EH (cell line): ENCODE results near the gene APOBR.
"Not testable (repeated sequence)": the region's sequence is repeated elsewhere in the genome, so short reads cannot be mapped to it uniquely, and the experiment has no call there.

Source experiments
- DNase-seq: peaks from one replicate; pipeline ENCODE4 v3.0.0-alpha.2; 2015; ENCODE audit warnings: low read depth

The APOBR gene

GRCh38 chr16:28497861-28498599 lies 3.6 kb downstream of the APOBR start:
- DNase-seq = no peak

- DNase-seq = no peak
These were observed 4.4 kb downstream of the APOBR start for GRCh38 chr16:28498666-28499381.

GRCh38 chr16:28499854-28500253 lies 5.4 kb downstream of the APOBR start:
- DNase-seq = no peak

- not testable (repeated sequence) for DNase-seq
These were observed 6.2 kb downstream of the APOBR start for GRCh38 chr16:28500476-28501180.

GRCh38 chr16:28501258-28502232 lies 7.1 kb downstream of the APOBR start:
- no peak for DNase-seq

GRCh38 chr16:28502290-28502689 lies 7.8 kb downstream of the APOBR start:
- DNase-seq = no peak

GRCh38 chr16:28503470-28504259 lies 9.2 kb downstream of the APOBR start:
- no peak for DNase-seq

GRCh38 chr16:28504707-28505404 lies 10.4 kb downstream of the APOBR start:
- DNase-seq = no peak

GRCh38 chr16:28505489-28506137 lies 11.2 kb downstream of the APOBR start:
- DNase-seq = no peak

GRCh38 chr16:28511031-28511430 lies 16.6 kb downstream of the APOBR start:
- DNase-seq = no peak

- DNase-seq = no peak
These were observed 17.7 kb downstream of the APOBR start for GRCh38 chr16:28511801-28512789.

- peak; percentile 37 for DNase-seq
These were observed 19.2 kb downstream of the APOBR start for GRCh38 chr16:28513484-28514181.

- DNase-seq = no peak
These were observed 19.8 kb downstream of the APOBR start for GRCh38 chr16:28514246-28514645.

- DNase-seq = no peak
These were observed 26.2 kb downstream of the APOBR start for GRCh38 chr16:28520672-28521071.

- no peak for DNase-seq
These were observed 27.0 kb downstream of the APOBR start for GRCh38 chr16:28521436-28521835.

- no peak for DNase-seq
These were observed 28.3 kb downstream of the APOBR start for GRCh38 chr16:28522792-28523191.

- DNase-seq = no peak
These were observed 30.3 kb downstream of the APOBR start for GRCh38 chr16:28524681-28525171.
